K562 (cell line): Measurements from ENCODE around the gene MARS1. TPM values are rescaled to one million over a fixed set of nuclear protein-coding genes. Genes with fewer than 3 reads are reported as not detected.

Experiments used
- ATAC-seq: fragments of 200-7000 bp; cut with Tn5 transposase; 3 replicates; pipeline ENCODE4 v1.9.1; 2020; ENCODE audit warnings: moderate library complexity
- BruUV-seq: library from RNA; stranded (reverse); fragments of 400-500 nt; replicated peaks from 2 replicates; lab custom pipeline; 2021; lab: Mats Ljungman, UMichigan
- CTCF ChIA-PET: fragments of 300-600 bp; formaldehyde crosslinking; extraction: SDS; loops from one replicate; lab custom pipeline; 2021; ENCODE audit warnings: low intra/inter-chr PET ratio; lab: Yijun Ruan, JAX
- POLR2A ChIA-PET: fragments of 300-600, 350-650 bp; sonication (Branson Sonifier 250); formaldehyde crosslinking; extraction: SDS; loops from one replicate; lab custom pipeline; 2021; ENCODE audit warnings: antibody characterized with exemption, inconsistent platforms; lab: Yijun Ruan, JAX
- DNase-seq, 4 experiments: peaks; one replicate each; pipeline versions ENCODE4 v3.0.0 to v3.0.0-alpha.2; 2011 to 2018; ENCODE audit warnings: low spot score in 3 of 4, mixed read lengths in 3 of 4; ENCODE audit errors: extremely low read depth in 1 of 4
- FAIRE-seq: peaks from 2 replicates; lab custom pipeline; 2011; peaks lifted over from hg19 to GRCh38; lab: Jason Lieb, UNC
- H2AFZ ChIP-seq: 2 replicates; pipeline ENCODE4 v1.6.0; 2011; ENCODE audit warnings: low read depth, low read length, control low read depth, inconsistent platforms
- H3K27ac ChIP-seq: fragments of 200-600 bp; 3 replicates; pipeline ENCODE4 v1.8.0; 2011; ENCODE audit warnings: low read depth, mild to moderate bottlenecking, control low read depth, inconsistent platforms, low read length, moderate library complexity, mixed read lengths; ENCODE audit errors: extremely low read depth
- H3K27me3 ChIP-seq, 2 experiments: fragments of 300-600 bp in 1 of 2; 2 replicates in 1 of 2; 3 replicates in 1 of 2; pipeline versions ENCODE4 v1.6.0 to v1.8.0; 2011; ENCODE audit warnings: inconsistent platforms in 2 of 2, low read length in 2 of 2, mild to moderate bottlenecking in 1 of 2, mixed read lengths in 1 of 2, moderate library complexity in 1 of 2; ENCODE audit not compliant: control insufficient read depth in 2 of 2, insufficient read depth in 2 of 2
- H3K36me3 ChIP-seq: fragments of 300-600 bp; 3 replicates; pipeline ENCODE4 v1.8.0; 2011; ENCODE audit warnings: mild to moderate bottlenecking, low read length, inconsistent platforms; ENCODE audit not compliant: control insufficient read depth, insufficient read depth
- H3K4me1 ChIP-seq, 2 experiments: fragments of 200-600 bp in 1 of 2; replicated peaks in 1 of 2; 2 replicates in 1 of 2; 3 replicates in 1 of 2; pipeline versions ENCODE4 v1.5.1 to v1.8.0; 2011; ENCODE audit warnings: inconsistent platforms in 2 of 2, low read length in 2 of 2, mild to moderate bottlenecking in 1 of 2, mixed read lengths in 1 of 2, moderate library complexity in 1 of 2; ENCODE audit not compliant: control insufficient read depth in 2 of 2, insufficient read depth in 2 of 2
- H3K4me2 ChIP-seq: 2 replicates; pipeline ENCODE4 v1.6.1; 2011; ENCODE audit warnings: low read length, control low read depth, inconsistent platforms, mixed read lengths; ENCODE audit not compliant: insufficient read depth
- H3K4me3 ChIP-seq: fragments of 200-600 bp; sonication (generic), shearing (Covaris generic); 2 replicates; pipeline ENCODE4 v1.5.1; 2016; ENCODE audit warnings: control low read depth, inconsistent platforms
- H3K79me2 ChIP-seq: fragments of 200-600 bp; 3 replicates; pipeline ENCODE4 v1.8.0; 2011; ENCODE audit warnings: low read length, inconsistent platforms; ENCODE audit not compliant: control insufficient read depth, insufficient read depth
- H3K9ac ChIP-seq, 2 experiments: 2 replicates each; pipeline versions ENCODE4 v1.6.0 to v1.6.1; 2011; ENCODE audit warnings: low read depth in 2 of 2, low read length in 2 of 2, control low read depth in 1 of 2, inconsistent platforms in 1 of 2, mild to moderate bottlenecking in 1 of 2, mixed read lengths in 1 of 2; ENCODE audit not compliant: insufficient read depth in 1 of 2
- H3K9me1 ChIP-seq: one replicate; pipeline ENCODE4 v1.6.0; 2011; ENCODE audit warnings: inconsistent platforms, mild to moderate bottlenecking, low read length, moderate library complexity; ENCODE audit not compliant: control insufficient read depth, insufficient read depth
- H3K9me3 ChIP-seq: replicated peaks from 2 replicates; pipeline ENCODE4 v1.5.1; 2011; ENCODE audit warnings: low read depth, low read length, inconsistent platforms; ENCODE audit not compliant: control insufficient read depth, insufficient read depth
- H4K20me1 ChIP-seq: replicated peaks from 2 replicates; pipeline ENCODE4 v1.6.1; 2011; ENCODE audit warnings: low read length, inconsistent platforms, mixed read lengths; ENCODE audit not compliant: control insufficient read depth, insufficient read depth
- DDX20 ChIP-seq: fragments of 450-650 bp; IDR thresholded peaks from 2 replicates; pipeline ENCODE4 v1.6.1; 2016; ENCODE audit warnings: missing genetic modification characterization, low read depth, mild to moderate bottlenecking, missing compliant biosample characterization, moderate library complexity
- KAT7 ChIP-seq: sonication (generic); formaldehyde crosslinking; IDR thresholded peaks from 2 replicates; pipeline ENCODE4 v1.8.0; 2022; ENCODE audit warnings: missing genetic modification reagents, mild to moderate bottlenecking, borderline replicate concordance
- NFATC3 ChIP-seq: fragments of 450-650 bp; IDR thresholded peaks from 2 replicates; pipeline ENCODE4 v1.6.1; 2017; ENCODE audit warnings: mild to moderate bottlenecking
- PRMT5 ChIP-seq: sonication (generic); formaldehyde crosslinking; IDR thresholded peaks from 2 replicates; pipeline ENCODE4 v1.5.0; 2020; ENCODE audit warnings: missing genetic modification reagents
- TBL1XR1 ChIP-seq, 2 experiments: IDR thresholded peaks; 2 replicates each; pipeline ENCODE4 v1.6.1; 2012; ENCODE audit warnings: improper control_type of control experiment in 2 of 2, low read length in 2 of 2, mild to moderate bottlenecking in 1 of 2
- TEAD1 ChIP-seq, 2 experiments: fragments of 450-650 bp in 1 of 2; sonication (generic) in 1 of 2; formaldehyde crosslinking; IDR thresholded peaks; 2 replicates each; pipeline versions ENCODE4 v1.4.0 to v1.8.0; 2020 to 2022; ENCODE audit warnings: mild to moderate bottlenecking in 2 of 2, missing genetic modification reagents in 1 of 2
- TOE1 ChIP-seq, 2 experiments: fragments of 450-650 bp in 1 of 2; sonication (generic) in 1 of 2; formaldehyde crosslinking in 1 of 2; IDR thresholded peaks; 2 replicates each; pipeline versions ENCODE4 v1.7.1 to v1.8.0; 2016 to 2022; ENCODE audit warnings: borderline replicate concordance in 2 of 2, mild to moderate bottlenecking in 2 of 2, antibody characterized with exemption in 1 of 2, inconsistent platforms in 1 of 2, low read depth in 1 of 2, missing genetic modification reagents in 1 of 2, moderate library complexity in 1 of 2
- ZNF668 ChIP-seq: fragments of 250-450 bp; sonication (Bioruptor Pico); IDR thresholded peaks from 2 replicates; pipeline ENCODE4 v1.8.0; 2022; ENCODE audit warnings: mild to moderate bottlenecking, inconsistent platforms
- WGBS: fragments of 100-300 bp; shearing (Covaris generic); methylation state at CpG from one replicate; pipeline ENCODE4 v1.1.6; 2016; ENCODE audit warnings: low coverage, mixed read lengths; ENCODE audit not compliant: insufficient coverage; ENCODE audit errors: missing lambda C conversion rate; 5-methylcytosine and 5-hydroxymethylcytosine counted together
- in situ Hi-C: fragments of 300-500 bp; cut with MboI; formaldehyde crosslinking; loops from 4 replicates; pipeline ENCODE4 v1.15.0; 2018; ENCODE audit warnings: inconsistent platforms, mixed read lengths
- intact Hi-C: fragments of 100-400 bp; cut with micrococcal nuclease; formaldehyde crosslinking; loops from 2 replicates; pipeline ENCODE4 v1.14.2; 2022
- polyA plus RNA-seq, 8 experiments: library from polyadenylated mRNA; depleted of rRNA in 4 of 8; stranded (reverse) in 5 of 8; unstranded in 3 of 8; fragments of >200 nt; fragmentation: Nextera tagmentation in 2 of 8; fragmentation: Illumina TruSeq in 1 of 8; extraction: Ambion mirVana in 2 of 8; extraction: Trizol in 1 of 8; gene quantifications; 2 replicates each; pipeline versions ENCODE4 v1.2.1 to v1.2.3, GENCODE V29; 2011 to 2014; ENCODE audit warnings: inconsistent platforms in 1 of 8, missing spikeins in 1 of 8
- total RNA-seq, 7 experiments: library from RNA; depleted of rRNA in 6 of 7; stranded (reverse); fragments of >200 nt in 6 of 7; fragmentation: Illumina TruSeq in 2 of 7; extraction: Trizol in 2 of 7; gene quantifications; 2 replicates each; pipeline versions ENCODE4 v1.2.1 to v1.2.3, GENCODE V29; 2011 to 2021; ENCODE audit warnings: low replicate concordance in 1 of 7
- TF ChIP-seq, protein P1 (sequence below): fragments of 250-450 bp; sonication (Bioruptor Pico); IDR thresholded peaks from 2 replicates; pipeline ENCODE4 v1.8.0; 2021; ENCODE audit warnings: moderate library complexity, mild to moderate bottlenecking, inconsistent platforms

The MARS1 gene
- total and polyA plus RNA-seq, 9 of the 15 experiments (the other 6 are each of a cell fraction or from before 2014, with no cell fraction given), result 117 to 382 (median 220) TPM

GRCh38 chr12:57489157-57489641, 1.3 kb downstream of the MARS1 start:
- H3K9ac ChIP-seq, result peak overlapping the region; percentile 99; a peak in 3 of 4 replicates
- H3K4me2 ChIP-seq, result peak overlapping the region; percentile 98
- peaks cover 7 to 15% of the 10 kb centered on the region in 2 experiments for H3K4me1 ChIP-seq
- no peak for FAIRE-seq
- in situ Hi-C loops, result no loop called here
- H3K9me1 ChIP-seq, result peaks cover 3% of the 10 kb centered on the region
- 0 out of 2 replicates have a peak, but pooled peaks cover 3% of the 10 kb centered on the region for H4K20me1 ChIP-seq
- TF ChIP-seq TEAD1 (CRISPR knock-in tag; IDR thresholded peaks at IDR 0.05), result 0 out of 4 replicates have a peak, but pooled peaks of 1 of the 2 experiments have one; percentile 25
- TF ChIP-seq NFATC3, result no peak
- no peak for TF ChIP-seq DDX20 (tag)
- TF ChIP-seq KAT7 (CRISPR knock-in tag), result peak; percentile 47; the same call in 1 of the 2 replicates
- no peak for TF ChIP-seq ZNF668 (CRISPR knock-in tag)
- no peak for TF ChIP-seq TOE1 (IDR thresholded peaks at IDR 0.05; ENCODE audit: borderline replicate concordance)
- 0 out of 2 replicates have a peak, but pooled peaks have one; percentile 62 for TF ChIP-seq TOE1 (CRISPR knock-in tag; IDR thresholded peaks at IDR 0.05; ENCODE audit: borderline replicate concordance, low read depth)
- no peak for TF ChIP-seq PRMT5 (CRISPR knock-in tag)
- TF ChIP-seq TBL1XR1 (IDR thresholded peaks at IDR 0.05; ENCODE audit: low read length in 2 of 2), result no peak
- TF ChIP-seq, protein P1, sequence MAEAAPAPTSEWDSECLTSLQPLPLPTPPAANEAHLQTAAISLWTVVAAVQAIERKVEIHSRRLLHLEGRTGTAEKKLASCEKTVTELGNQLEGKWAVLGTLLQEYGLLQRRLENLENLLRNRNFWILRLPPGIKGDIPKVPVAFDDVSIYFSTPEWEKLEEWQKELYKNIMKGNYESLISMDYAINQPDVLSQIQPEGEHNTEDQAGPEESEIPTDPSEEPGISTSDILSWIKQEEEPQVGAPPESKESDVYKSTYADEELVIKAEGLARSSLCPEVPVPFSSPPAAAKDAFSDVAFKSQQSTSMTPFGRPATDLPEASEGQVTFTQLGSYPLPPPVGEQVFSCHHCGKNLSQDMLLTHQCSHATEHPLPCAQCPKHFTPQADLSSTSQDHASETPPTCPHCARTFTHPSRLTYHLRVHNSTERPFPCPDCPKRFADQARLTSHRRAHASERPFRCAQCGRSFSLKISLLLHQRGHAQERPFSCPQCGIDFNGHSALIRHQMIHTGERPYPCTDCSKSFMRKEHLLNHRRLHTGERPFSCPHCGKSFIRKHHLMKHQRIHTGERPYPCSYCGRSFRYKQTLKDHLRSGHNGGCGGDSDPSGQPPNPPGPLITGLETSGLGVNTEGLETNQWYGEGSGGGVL, result no peak
- TF ChIP-seq, all 486 proteins: peak for 3
- ChIA-PET POLR2A (interaction anchor here (0.6 to 2.1 kb wide), 7 partner anchors 8 to 260 kb away, joined by 3 to 12 read pairs (median 3); no protein-coding TSS in a partner anchor), CTCF (no interaction called here)
- H2AFZ ChIP-seq, result no peak overlapping the region
- 0 out of 3 replicates have a peak, but pooled peaks have one; percentile 1 for ATAC-seq
- DNase-seq, result no peak
- intact Hi-C loops, result loop anchor here (5.0 kb wide), 1 partner anchor 33 kb away; the partner anchor contains the start of genes DDIT3 and MBD6
- H3K4me3 ChIP-seq, result peak overlapping the region; percentile 83
- peak overlapping the region; percentile 92; the same call in 2 of the 3 replicates for H3K27ac ChIP-seq
- 54% methylated on average over 5 of the region's 5 CpGs for WGBS
- no peaks in the 10 kb centered on the region for H3K9me3 ChIP-seq
- peaks cover 35% of the 10 kb centered on the region for H3K79me2 ChIP-seq
- peaks cover 48% of the 10 kb centered on the region for H3K36me3 ChIP-seq
- H3K27me3 ChIP-seq, result no peaks in the 10 kb centered on the region
- TSS peak; percentile 52 for BruUV-seq
